Kidney (tissue), 14 donors: ENCODE measurements around the gene NOTCH1. TPM values are rescaled to one million over a fixed set of nuclear protein-coding genes. Genes with fewer than 3 reads are reported as not detected.

ENCODE experiments used
- DNase-seq, 5 donors: peaks; one replicate each; pipeline ENCODE4 v3.0.0-alpha.2; 2013 to 2020
- FAIRE-seq: peaks from 2 replicates; lab custom pipeline; 2012; peaks lifted over from hg19 to GRCh38; lab: Jason Lieb, UNC
- H3K27ac ChIP-seq, 2 donors: one replicate each; pipeline ENCODE4 v1.7.0; 2013; ENCODE audit warnings: low read depth in 2 of 2, low read length in 2 of 2, inconsistent platforms in 1 of 2
- H3K27me3 ChIP-seq: one replicate; pipeline ENCODE4 v1.7.1; 2013; ENCODE audit warnings: low read length, inconsistent platforms; ENCODE audit not compliant: control insufficient read depth, insufficient read depth
- H3K36me3 ChIP-seq, 3 donors: one replicate each; pipeline versions ENCODE4 v1.7.0 to v1.7.1; 2013; ENCODE audit warnings: low read length in 3 of 3, control low read depth in 1 of 3, inconsistent platforms in 1 of 3; ENCODE audit not compliant: insufficient read depth in 3 of 3, control insufficient read depth in 2 of 3
- H3K4me1 ChIP-seq, 3 donors: one replicate each; pipeline versions ENCODE4 v1.7.0 to v1.7.1; 2013; ENCODE audit warnings: low read length in 3 of 3, inconsistent platforms in 1 of 3, low read depth in 1 of 3; ENCODE audit not compliant: control insufficient read depth in 2 of 3, insufficient read depth in 2 of 3
- H3K4me3 ChIP-seq, 3 donors: one replicate each; pipeline versions ENCODE4 v1.7.0 to v1.8.1; 2013; ENCODE audit warnings: low read length in 3 of 3, control low read depth in 1 of 3, inconsistent platforms in 1 of 3
- H3K9ac ChIP-seq, 3 donors: one replicate each; pipeline versions ENCODE4 v1.7.0 to v1.7.1; 2013; ENCODE audit warnings: low read length in 3 of 3, control low read depth in 1 of 3, inconsistent platforms in 1 of 3
- H3K9me3 ChIP-seq, 3 donors: one replicate each; pipeline versions ENCODE4 v1.7.0 to v1.7.1; 2013; ENCODE audit warnings: low read length in 3 of 3, control low read depth in 1 of 3, inconsistent platforms in 1 of 3; ENCODE audit not compliant: control insufficient read depth in 2 of 3, insufficient read depth in 1 of 3
- intact Hi-C: fragments of 100-400 bp; cut with DNase I; formaldehyde crosslinking; loops from one replicate; pipeline ENCODE4 v1.11.1; 2022
- polyA plus RNA-seq: library from polyadenylated mRNA; stranded (reverse); fragments of 350-450 nt; fragmentation: Illumina TruSeq; extraction: RNeasy Lipid Tissue Mini Kit (QIAGEN cat#74804); gene quantifications from one replicate; pipeline ENCODE4 v1.2.3, GENCODE V29; 2014; ENCODE audit warnings: low read depth, low replicate concordance; ENCODE audit not compliant: insufficient read depth
- total RNA-seq: library from RNA; stranded (reverse); fragmentation: NEBNext Ultra II Directional; extraction: Animal tissue kit (Norgen Biotek cat#: 25700); gene quantifications from one replicate; pipeline ENCODE4 v1.2.1, GENCODE V29; 2021
- TF ChIP-seq, protein P1 (sequence below): IDR thresholded peaks from 3 replicates; pipeline ENCODE4 v1.5.1; 2012; ENCODE audit warnings: mild to moderate bottlenecking, moderate library complexity, borderline replicate concordance; ENCODE audit not compliant: insufficient read depth; ENCODE audit errors: extremely low read depth
- donor health status: control.
- donor health status: control.
- donor health status: control.
- donor health status: control.
- donor health status: control.
- donor health status: DM: yes; HTN: yes; CAD: no.
- donor health status: Normal renal cell carcinoma (clear cell type).

The NOTCH1 gene
- total and polyA plus RNA-seq, 2 donors from 2014 or later: 6.5 to 77.2 TPM

DNA sequence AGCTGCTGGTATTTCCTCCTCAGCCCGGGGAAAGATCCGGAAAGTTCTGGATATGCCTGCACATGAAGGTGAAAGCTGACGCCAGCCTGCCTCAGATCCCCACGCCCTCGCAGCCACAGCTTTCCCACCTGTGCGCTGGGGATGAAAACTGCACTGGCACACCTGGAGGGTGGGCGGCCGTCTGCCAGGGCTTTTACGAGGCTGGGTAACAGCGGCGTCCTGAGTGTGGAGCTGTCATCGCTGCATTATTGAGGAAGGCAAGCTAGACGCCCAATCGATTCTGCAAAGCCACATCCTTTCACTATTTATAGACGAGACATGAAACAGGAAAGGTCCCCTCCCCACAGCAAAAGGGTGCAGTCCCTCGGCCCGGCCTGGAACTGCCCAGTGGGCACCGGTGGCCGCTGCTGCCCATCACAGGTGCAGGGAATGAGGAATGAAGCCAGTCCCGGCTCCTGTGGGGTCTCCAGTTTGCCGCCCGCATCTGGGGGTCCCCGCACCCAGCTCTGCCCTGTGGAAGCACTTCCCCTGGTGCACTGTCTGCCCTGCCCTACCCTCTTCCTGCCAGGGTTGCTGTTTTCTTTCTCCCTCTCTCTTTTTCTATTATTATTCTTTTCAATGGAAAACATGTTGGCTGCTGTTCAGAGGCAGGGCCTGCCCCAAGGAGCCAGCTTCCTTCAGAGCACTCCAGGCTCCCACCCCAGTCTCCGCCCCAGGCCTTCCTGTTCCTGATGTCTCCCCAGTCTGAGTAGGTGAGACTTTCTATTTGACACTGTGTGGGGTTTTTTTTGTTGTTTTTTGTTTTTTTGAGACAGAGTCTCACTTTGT, 7.0 kb downstream of the NOTCH1 start:
- H3K27ac ChIP-seq: peak overlapping the region; percentile 87 to 93
- no peaks in the 10 kb centered on the region for H3K27me3 ChIP-seq
- FAIRE-seq (no peak), DNase-seq (no peak)
- intact Hi-C loops: no loop called here
- no peaks in the 10 kb centered on the region for H3K9me3 ChIP-seq
- peaks cover 0 to 55% (median 19%) of the 10 kb centered on the region in 3 donors for H3K4me1 ChIP-seq
- H3K4me3 ChIP-seq: no peak overlapping the region
- TF ChIP-seq, protein P1, sequence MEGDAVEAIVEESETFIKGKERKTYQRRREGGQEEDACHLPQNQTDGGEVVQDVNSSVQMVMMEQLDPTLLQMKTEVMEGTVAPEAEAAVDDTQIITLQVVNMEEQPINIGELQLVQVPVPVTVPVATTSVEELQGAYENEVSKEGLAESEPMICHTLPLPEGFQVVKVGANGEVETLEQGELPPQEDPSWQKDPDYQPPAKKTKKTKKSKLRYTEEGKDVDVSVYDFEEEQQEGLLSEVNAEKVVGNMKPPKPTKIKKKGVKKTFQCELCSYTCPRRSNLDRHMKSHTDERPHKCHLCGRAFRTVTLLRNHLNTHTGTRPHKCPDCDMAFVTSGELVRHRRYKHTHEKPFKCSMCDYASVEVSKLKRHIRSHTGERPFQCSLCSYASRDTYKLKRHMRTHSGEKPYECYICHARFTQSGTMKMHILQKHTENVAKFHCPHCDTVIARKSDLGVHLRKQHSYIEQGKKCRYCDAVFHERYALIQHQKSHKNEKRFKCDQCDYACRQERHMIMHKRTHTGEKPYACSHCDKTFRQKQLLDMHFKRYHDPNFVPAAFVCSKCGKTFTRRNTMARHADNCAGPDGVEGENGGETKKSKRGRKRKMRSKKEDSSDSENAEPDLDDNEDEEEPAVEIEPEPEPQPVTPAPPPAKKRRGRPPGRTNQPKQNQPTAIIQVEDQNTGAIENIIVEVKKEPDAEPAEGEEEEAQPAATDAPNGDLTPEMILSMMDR: no peak
- H3K9ac ChIP-seq: no peak overlapping the region
- H3K36me3 ChIP-seq: peaks cover 0 to 10% (median 4%) of the 10 kb centered on the region in 3 donors

DNA sequence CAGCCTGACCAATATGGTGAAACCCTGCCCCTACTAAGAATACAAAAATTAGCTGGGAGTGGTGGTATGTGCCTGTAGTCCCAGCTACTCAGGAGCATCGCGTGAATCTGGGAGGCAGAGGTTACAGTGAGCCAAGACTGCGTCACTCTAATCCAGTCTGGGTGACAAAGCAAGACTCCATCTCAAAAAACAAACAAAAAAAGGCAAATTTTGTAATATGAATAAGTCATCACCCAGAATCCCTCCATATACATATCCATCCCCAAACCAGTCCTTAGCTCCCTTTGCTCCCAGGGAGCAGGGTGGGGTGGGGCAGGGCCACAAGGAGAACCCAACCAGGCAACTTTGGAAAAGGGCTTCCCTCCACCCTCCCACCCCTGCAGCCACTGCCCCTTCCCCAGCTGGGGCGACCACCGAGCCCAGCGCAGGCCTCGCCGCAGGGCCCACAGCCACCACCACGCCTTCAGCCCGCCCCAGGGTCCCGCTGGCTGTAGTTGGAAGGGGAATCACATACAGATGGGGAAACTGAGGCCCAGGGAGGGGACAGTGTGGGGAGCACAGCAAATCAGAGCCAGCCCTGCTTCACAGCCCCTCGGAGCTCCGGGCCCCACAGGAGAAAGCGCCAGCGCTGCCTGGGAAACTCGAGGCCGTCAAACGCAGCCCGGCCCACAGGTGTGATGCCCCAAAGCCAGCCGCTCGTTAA, 7.8 kb downstream of the NOTCH1 start:
- intact Hi-C loops: no loop called here
- no peak for FAIRE-seq
- H3K4me1 ChIP-seq: peaks cover 0 to 53% (median 11%) of the 10 kb centered on the region in 3 donors

DNA sequence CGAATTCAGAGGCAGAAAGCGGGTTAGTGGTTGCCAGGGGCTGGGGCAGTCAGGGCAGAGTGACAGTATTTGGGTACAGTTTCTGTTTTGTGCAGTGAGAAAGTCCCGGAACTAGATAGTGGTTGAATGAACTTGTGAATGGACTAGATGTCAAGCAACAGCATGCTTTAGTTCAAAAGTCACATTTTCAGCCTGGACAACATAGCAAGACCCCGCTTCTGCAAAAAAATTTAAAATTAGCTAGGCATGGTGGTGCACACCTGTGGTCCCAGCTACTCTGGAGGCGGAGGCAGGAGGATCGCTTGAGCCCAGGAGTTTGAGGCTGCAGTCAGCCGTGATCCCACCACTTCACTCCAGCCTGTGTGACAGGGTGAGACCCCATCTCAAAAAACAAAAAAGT, 8.4 kb downstream of the NOTCH1 start:
- H3K36me3 ChIP-seq: peaks cover 0 to 6% (median 4%) of the 10 kb centered on the region in 3 donors
- no peak overlapping the region for H3K4me3 ChIP-seq
- peaks cover 0 to 50% (median 7%) of the 10 kb centered on the region in 3 donors for H3K4me1 ChIP-seq
- TF ChIP-seq, protein P1: no peak
- no peak for DNase-seq
- H3K9me3 ChIP-seq: no peaks in the 10 kb centered on the region
- H3K9ac ChIP-seq: no peak overlapping the region
- H3K27me3 ChIP-seq: no peaks in the 10 kb centered on the region
- FAIRE-seq: no peak
- H3K27ac ChIP-seq: no peak overlapping the region
- intact Hi-C loops: no loop called here

More for the DNA sequence above, 7.8 kb downstream of the NOTCH1 start:
- Histone ChIP-seq H3K36me3 (peaks cover 0 to 9% (median 4%) of the 10 kb centered on the region in 3 donors), H3K4me3 (no peak overlapping the region), H3K9me3 (no peaks in the 10 kb centered on the region), H3K9ac (no peak overlapping the region), H3K27me3 (no peaks in the 10 kb centered on the region), H3K27ac (peak overlapping the region in 1 of 2 donors; percentile 87)
- TF ChIP-seq, protein P1: no peak
- no peak for DNase-seq
